Measurements from ENCODE around the gene PPAN.

PPAN gene

GRCh38 chr19:10092648-10093294 is 13.4 kb upstream of the PPAN start:
- no peak for DNase-seq

- DNase-seq = no peak
Observed at GRCh38 chr19:10093295-10094186, 12.6 kb upstream of the PPAN start.

GRCh38 chr19:10095622-10095947 is 10.6 kb upstream of the PPAN start:
- no peak for DNase-seq

GRCh38 chr19:10095948-10096614 is 10.1 kb upstream of the PPAN start:
- DNase-seq = peak; percentile 82

- DNase-seq = no peak
Observed at GRCh38 chr19:10096615-10096963, 9.6 kb upstream of the PPAN start.

DNA sequence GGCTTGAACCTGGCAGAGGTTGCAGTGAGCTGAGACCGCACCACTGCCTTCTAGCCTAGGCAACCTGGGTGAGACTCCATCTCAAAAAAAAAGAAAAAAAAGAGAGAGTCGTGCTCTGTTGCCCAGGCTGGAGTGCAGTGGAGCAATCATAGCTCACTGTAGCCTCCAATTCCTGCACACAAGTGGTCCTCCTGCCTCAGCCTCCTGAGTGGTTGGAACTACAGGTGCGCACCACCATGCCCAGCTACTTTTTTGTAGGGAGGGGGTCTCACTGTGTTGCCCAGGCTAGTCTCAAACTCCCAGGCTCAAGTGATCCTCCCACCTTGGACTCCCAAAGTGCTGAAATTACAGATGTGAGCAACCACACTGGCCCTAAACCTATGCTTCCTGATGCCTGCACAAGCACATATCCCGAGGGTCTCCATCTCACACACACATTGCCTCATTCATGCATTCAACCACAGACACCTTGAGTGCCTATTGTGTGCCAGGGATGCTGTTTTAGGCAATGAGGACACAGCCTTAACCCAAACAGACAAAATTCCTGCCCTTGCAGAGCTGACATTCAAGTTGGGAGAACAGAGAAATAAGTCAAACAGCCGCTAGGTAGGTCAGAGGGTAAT is 5.9 kb upstream of the PPAN start:
- no peak for DNase-seq

DNA sequence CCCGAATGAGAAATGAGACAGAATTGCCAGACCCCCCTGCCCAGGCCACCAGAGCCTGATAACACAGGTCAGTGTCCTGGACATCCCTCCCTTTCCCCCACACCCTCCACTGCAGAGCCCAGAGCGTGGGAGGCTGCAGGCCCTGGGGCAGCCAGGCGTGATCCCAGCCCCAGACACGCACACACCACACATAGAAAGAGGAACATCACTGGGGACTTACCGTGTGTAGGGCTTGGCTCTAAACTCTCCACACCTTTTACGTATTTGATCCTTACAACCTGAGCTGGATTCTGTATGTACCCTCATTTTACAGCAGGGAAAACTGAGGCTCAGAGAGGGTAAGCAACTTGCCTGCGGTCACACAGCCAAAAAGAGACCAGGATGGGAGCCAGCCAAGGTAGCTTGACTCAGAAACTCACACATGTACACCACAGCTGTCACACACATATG is 3.4 kb upstream of the PPAN start:
- no peak for DNase-seq

DNA sequence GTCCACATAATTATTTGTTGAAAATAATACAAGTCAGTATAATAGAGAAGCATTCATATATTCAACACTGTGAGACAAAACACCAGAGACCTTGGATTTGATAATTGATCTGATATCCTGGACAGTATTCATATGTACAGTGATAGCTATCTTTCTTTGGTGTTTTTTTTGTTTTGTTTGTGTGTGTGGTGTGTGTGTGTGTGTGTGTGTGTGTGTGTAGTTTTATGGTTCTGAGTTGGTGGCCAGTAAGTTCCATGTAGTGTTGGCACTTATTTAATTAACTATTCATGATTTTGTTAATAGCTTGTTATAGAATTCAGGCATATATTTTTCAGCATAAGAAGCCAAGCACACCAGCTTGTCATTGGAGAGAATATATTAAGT is 2.0 kb upstream of the PPAN start:
- no peak for DNase-seq

DNA sequence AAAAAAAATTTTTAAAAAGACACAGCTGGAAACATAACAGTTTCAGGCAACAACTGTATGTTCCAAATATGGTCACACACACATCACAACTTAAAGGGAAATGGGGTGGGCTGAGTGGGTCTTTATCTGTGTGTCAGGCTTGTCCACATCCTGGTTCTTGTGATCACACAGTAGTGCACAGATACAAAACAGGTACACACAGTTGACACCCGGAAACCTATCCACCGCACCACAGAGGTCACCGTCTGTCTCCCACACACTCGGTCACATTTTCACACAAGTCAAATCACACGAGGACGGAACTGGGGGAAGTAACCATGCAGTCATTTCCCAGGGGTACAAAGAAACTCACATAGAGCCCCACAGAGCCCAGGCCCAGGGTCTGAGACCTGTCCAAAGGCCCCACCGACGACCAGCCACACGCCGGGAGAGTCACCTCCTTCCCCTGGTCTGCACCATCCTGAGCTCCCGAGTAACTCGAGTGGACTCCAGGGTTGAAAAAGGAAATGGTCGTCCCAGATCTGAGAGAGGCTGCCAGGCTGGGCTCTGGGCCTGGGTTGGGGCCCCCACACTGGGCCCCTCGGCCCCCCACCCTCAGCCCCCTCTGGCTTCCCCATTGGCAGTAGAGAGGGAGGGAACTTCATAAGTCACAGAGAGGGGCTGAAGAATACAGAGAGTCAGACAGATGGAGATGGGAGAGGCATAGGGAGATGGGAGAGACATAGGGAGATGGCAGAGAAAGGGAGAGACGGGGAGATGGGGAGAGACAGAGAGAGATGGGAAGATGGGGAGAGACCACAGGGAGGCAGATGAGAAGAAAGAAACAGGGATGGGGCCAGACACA is 1.3 kb upstream of the PPAN start:
- peak; percentile 80 for DNase-seq

DNA sequence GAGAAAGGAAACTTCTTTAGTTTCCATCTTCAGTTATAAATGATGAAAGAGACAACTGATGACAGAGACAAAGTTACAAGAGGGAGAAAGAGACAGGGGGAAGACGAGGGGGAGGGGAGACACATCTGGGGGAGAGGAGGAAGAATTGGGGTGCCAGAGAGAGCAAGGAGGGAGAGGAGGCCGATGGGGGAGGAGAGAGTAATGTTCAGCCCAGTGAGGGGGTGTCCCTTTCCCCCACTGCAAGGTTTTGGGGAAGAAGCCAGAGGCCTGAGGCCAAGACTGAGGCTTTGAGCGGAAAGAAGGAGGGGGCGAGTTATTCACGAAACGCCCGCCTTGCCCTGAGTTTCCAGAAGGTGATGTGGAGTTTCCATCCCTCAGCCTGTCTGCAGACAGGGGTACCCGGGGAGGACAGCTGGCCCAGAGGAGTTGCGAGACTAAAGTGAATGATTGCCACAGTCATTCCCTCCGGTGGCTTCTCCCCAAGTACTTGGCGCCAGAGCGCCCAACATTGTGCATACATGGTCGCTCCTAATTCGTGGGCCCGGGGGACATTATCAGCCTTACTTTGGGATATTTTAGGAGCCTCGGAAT is 558 bp upstream of the PPAN start:
- DNase-seq = peak; percentile 85

DNA sequence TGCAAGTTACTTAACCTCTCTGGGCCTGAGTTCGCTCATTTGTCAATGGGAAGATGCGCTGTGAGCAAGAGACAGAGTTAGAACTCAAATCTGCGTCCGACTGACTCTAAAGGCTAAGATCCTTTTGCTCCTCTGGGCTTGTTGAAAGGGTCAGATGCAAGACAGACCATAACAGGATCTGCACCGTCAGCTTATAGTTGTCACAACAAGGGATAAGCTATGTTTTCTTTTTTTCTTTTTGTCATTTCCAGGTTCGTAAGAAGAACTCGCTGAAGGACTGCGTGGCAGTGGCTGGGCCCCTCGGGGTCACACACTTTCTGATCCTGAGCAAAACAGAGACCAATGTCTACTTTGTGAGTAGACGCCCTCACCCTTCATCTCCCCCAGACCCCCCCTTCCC is 1.1 kb downstream of the PPAN start:
- no peak for DNase-seq

- DNase-seq = no peak
Observed at GRCh38 chr19:10107817-10108367, 1.7 kb downstream of the PPAN start.

- no peak for DNase-seq
Observed at GRCh38 chr19:10109528-10109927, 3.4 kb downstream of the PPAN start.

DNA sequence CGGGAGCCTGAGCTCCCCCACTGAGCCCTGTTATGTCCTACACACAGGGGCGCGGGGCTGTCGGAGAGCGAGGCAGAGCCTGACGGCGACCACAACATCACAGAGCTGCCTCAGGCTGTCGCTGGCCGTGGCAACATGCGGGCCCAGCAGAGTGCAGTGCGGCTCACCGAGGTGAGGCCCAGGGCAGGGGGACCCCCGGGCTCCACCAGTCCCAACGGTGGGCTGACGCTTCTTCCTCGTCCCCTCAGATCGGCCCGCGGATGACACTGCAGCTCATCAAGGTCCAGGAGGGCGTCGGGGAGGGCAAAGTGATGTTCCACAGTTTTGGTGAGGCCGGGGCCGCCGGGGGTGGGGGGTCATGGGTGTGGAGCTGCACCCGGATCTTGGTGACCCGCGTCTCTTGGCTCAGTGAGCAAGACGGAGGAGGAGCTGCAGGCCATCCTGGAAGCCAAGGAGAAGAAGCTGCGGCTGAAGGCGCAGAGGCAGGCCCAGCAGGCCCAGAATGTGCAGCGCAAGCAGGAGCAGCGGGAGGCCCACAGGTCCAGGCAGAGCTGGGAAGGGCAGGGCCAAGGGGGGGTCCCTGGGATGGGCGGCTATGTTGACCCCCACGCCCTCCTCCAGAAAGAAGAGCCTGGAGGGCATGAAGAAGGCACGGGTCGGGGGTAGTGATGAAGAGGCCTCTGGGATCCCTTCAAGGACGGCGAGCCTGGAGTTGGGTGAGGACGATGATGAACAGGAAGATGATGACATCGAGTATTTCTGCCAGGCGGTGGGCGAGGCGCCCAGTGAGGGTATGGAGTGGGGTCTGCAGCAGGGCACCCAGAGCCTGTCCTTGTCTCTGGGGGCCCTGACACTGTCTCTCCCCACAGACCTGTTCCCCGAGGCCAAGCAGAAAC is 4.2 kb downstream of the PPAN start:
- DNase-seq = no peak

- no peak for DNase-seq
Observed at GRCh38 chr19:10110972-10111317, 4.8 kb downstream of the PPAN start.

DNA sequence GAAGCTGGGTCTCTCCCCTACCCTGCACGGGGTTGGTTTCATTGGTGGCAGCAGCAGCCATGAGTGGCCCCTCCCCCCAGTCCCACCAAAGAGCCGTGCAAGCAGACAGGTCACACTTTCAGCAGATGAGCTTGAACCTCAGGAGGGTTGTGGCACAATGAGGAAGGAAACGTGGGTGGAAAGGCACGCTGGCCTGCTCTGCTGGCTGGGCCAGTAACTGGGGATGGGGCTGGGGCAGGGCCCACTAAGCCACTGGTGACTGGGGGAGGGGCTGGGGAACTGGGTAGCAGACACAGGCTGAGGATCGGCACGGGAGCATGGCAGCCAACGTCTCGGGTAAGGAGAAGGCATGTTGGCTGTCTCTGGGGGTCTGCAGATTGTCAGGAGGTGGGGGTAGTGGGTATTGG is 5.2 kb downstream of the PPAN start, which contains the start of gene P2RY11:
Gene P2RY11 (plus strand): TSS at position 289 of the 407 bp plus-strand sequence. CDS start 29 bp downstream, at position 318.
- DNase-seq = no peak

- peak; percentile 69 for DNase-seq
Observed at GRCh38 chr19:10112037-10112761, 6.0 kb downstream of the PPAN start.

DNA sequence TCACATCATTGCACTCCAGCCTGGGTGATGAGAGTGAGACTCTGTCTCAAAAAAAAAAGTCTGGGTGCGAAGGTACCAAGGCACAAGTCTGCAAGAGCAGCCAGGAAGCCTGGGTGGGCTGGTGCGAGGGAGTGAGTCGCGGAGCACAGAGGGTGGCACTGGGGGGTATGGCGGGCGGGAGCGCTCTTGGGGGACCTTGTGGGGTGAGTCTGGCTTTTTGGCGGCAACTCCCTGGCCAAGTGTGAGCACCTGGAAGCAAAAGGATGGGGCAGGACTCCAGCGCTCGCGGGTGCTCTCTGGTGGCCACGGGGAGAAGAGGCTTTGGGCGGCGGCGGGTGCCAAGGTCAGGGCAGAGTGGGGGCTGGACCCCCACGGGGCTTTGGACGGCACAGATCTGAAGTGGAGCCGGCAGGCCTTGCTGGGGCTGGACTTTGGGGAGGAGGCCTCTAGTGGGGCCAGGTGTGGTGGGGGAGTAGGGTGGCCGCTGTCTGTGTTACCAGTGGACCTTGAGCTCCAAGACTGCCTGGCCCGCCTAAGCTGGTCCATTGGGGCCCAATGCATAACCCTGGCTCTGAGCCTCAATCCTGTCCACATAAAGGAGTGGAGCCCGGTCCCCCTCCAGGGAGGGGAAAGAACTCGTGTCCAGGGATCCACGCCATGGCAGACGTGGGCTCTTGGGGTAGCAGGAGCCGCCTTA is 6.9 kb downstream of the PPAN start:
- peak; percentile 68 for DNase-seq

DNA sequence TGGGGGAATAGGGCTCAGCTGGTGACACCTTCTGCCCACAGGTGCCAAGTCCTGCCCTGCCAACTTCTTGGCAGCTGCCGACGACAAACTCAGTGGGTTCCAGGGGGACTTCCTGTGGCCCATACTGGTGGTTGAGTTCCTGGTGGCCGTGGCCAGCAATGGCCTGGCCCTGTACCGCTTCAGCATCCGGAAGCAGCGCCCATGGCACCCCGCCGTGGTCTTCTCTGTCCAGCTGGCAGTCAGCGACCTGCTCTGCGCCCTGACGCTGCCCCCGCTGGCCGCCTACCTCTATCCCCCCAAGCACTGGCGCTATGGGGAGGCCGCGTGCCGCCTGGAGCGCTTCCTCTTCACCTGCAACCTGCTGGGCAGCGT is 7.4 kb downstream of the PPAN start:
- no peak for DNase-seq

Measured in stimulated activated naive CD4-positive, alpha-beta T cell treated with Interleukin-2 at 50 U/mL for 16 hours (primary cell).